Parathyroid adenoma (tissue), 2 donors: Measurements from ENCODE around the gene FGF7.
"Not testable (repeated sequence)": the region's sequence is repeated elsewhere in the genome, so short reads cannot be mapped to it uniquely, and the experiment has no call there.

ENCODE experiments used
- H2AFZ ChIP-seq: fragments of 300-600 bp; sonication (generic); one replicate; pipeline ENCODE4 v1.7.0; 2017; ENCODE audit warnings: antibody characterized with exemption, mild to moderate bottlenecking
- H3K27ac ChIP-seq: fragments of 300-600 bp; sonication (generic); one replicate; pipeline ENCODE4 v1.7.0; 2017
- H3K27me3 ChIP-seq: fragments of 300-600 bp; sonication (generic); one replicate; pipeline ENCODE4 v1.7.0; 2017; ENCODE audit warnings: low read length; ENCODE audit not compliant: control insufficient read depth, insufficient read depth
- H3K36me3 ChIP-seq: fragments of 300-600 bp; sonication (generic); one replicate; pipeline ENCODE4 v1.7.0; 2017; ENCODE audit warnings: low read length; ENCODE audit not compliant: control insufficient read depth, insufficient read depth
- H3K4me1 ChIP-seq: fragments of 300-600 bp; sonication (generic); one replicate; pipeline ENCODE4 v1.7.0; 2017; ENCODE audit warnings: control low read depth
- H3K4me2 ChIP-seq: fragments of 300-600 bp; sonication (generic); one replicate; pipeline ENCODE4 v1.7.0; 2017; ENCODE audit warnings: low read length
- H3K4me3 ChIP-seq: fragments of 300-600 bp; sonication (generic); one replicate; pipeline ENCODE4 v1.7.0; 2017; ENCODE audit warnings: low read depth, low read length
- H3K79me2 ChIP-seq: fragments of 300-600 bp; sonication (generic); one replicate; pipeline ENCODE4 v1.7.0; 2017; ENCODE audit warnings: control low read depth
- H3K9ac ChIP-seq: fragments of 300-600 bp; sonication (generic); one replicate; pipeline ENCODE4 v1.7.0; 2017; ENCODE audit warnings: mild to moderate bottlenecking
- H3K9me3 ChIP-seq: fragments of 300-600 bp; sonication (generic); one replicate; pipeline ENCODE4 v1.7.0; 2017; ENCODE audit warnings: low read length; ENCODE audit not compliant: control insufficient read depth
- TF ChIP-seq, protein P1 (sequence below): fragments of 300-600 bp; sonication (generic); IDR thresholded peaks from one replicate; pipeline ENCODE4 v1.7.0; 2017; ENCODE audit warnings: antibody characterized with exemption, mild to moderate bottlenecking
- donor health status: primary hyperparathyroidism.

The FGF7 gene

GRCh38 chr15:49464522-49464921, 41.5 kb downstream of the FGF7 start:
- Histone ChIP-seq H3K4me1 (no peaks in the 10 kb centered on the region), H3K9me3 (no peaks in the 10 kb centered on the region), H3K27ac (no peak overlapping the region), H3K36me3 (no peaks in the 10 kb centered on the region), H3K4me2 (no peak overlapping the region), H3K27me3 (no peaks in the 10 kb centered on the region), H3K4me3 (no peak overlapping the region), H3K9ac (no peak overlapping the region), H3K79me2 (no peaks in the 10 kb centered on the region), H2AFZ (no peak overlapping the region)
- TF ChIP-seq, protein P1, sequence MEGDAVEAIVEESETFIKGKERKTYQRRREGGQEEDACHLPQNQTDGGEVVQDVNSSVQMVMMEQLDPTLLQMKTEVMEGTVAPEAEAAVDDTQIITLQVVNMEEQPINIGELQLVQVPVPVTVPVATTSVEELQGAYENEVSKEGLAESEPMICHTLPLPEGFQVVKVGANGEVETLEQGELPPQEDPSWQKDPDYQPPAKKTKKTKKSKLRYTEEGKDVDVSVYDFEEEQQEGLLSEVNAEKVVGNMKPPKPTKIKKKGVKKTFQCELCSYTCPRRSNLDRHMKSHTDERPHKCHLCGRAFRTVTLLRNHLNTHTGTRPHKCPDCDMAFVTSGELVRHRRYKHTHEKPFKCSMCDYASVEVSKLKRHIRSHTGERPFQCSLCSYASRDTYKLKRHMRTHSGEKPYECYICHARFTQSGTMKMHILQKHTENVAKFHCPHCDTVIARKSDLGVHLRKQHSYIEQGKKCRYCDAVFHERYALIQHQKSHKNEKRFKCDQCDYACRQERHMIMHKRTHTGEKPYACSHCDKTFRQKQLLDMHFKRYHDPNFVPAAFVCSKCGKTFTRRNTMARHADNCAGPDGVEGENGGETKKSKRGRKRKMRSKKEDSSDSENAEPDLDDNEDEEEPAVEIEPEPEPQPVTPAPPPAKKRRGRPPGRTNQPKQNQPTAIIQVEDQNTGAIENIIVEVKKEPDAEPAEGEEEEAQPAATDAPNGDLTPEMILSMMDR: no peak

- Histone ChIP-seq H2AFZ (no peak overlapping the region), H3K4me1 (no peaks in the 10 kb centered on the region), H3K79me2 (no peaks in the 10 kb centered on the region), H3K27me3 (no peaks in the 10 kb centered on the region), H3K36me3 (no peaks in the 10 kb centered on the region), H3K27ac (no peak overlapping the region), H3K9me3 (no peaks in the 10 kb centered on the region), H3K9ac (no peak overlapping the region), H3K4me3 (no peak overlapping the region), H3K4me2 (no peak overlapping the region)
- TF ChIP-seq, protein P1: no peak
Measured at GRCh38 chr15:49466119-49466518, 43.1 kb downstream of the FGF7 start.

DNA sequence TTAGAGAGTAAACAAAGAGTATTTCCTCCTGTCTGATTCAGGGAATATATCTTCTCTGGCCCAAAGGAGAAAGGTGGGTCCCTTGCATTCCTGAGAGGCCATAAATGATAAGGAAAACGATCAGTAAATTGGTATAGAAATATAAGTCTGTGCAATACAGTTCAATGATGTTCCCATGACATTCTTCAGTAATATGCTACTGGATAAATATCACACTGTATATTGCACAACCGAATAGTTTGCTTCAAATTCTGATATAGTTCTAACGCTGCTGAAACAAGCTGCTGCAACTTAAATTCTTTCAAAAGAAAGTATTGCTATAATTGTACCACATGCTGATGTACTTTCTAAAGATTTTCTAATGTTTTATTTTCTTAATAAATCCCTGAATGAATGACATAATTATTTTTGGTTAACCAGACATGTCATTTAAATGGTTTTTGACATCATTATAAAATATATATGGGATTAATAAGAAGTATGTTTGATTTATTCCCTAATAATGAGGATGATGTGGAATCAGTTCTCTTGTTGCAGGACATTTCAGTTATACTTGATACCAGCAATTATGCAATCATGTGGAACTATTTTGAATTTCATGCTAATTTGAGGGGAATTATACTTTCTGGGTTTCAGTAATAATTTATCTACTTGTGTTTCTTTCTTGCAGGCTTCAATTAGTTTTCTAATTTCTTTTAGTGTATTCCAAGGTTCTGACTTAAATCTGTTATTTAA, 44.9 kb downstream of the FGF7 start:
- no peak overlapping the region for H3K27ac ChIP-seq
- no peak overlapping the region for H3K9ac ChIP-seq
- no peaks in the 10 kb centered on the region for H3K9me3 ChIP-seq
- TF ChIP-seq, protein P1: no peak
- H3K27me3 ChIP-seq: no peaks in the 10 kb centered on the region
- H3K36me3 ChIP-seq: no peaks in the 10 kb centered on the region
- no peaks in the 10 kb centered on the region for H3K79me2 ChIP-seq
- H3K4me2 ChIP-seq: no peak overlapping the region
- H3K4me3 ChIP-seq: no peak overlapping the region
- no peak overlapping the region for H2AFZ ChIP-seq
- H3K4me1 ChIP-seq: no peaks in the 10 kb centered on the region

- Histone ChIP-seq H3K9ac (no peak overlapping the region), H3K4me3 (no peak overlapping the region), H3K27ac (no peak overlapping the region), H3K36me3 (no peaks in the 10 kb centered on the region), H3K4me1 (no peaks in the 10 kb centered on the region), H3K27me3 (no peaks in the 10 kb centered on the region), H3K4me2 (no peak overlapping the region), H3K9me3 (no peaks in the 10 kb centered on the region), H3K79me2 (no peaks in the 10 kb centered on the region), H2AFZ (no peak overlapping the region)
- TF ChIP-seq, protein P1: no peak
Measured at GRCh38 chr15:49468481-49468839, 45.4 kb downstream of the FGF7 start.

DNA sequence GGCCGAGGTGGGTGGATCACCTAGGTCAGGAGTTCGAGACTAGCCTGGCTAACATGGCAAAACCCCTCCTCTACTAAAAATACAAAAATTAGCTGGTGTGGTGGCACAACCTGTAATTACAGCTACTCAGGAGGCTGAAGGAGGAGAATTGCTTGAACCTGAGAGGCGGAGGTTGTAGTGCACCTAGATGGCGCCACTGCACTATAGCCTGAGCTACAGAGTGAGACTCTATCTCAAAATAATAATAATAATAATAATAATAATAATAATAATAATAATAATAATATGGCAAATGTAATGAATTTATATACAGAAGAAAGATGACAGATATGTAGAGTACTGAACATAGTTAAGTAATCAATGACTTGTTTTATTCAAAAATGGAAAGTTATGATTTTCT, 48.2 kb downstream of the FGF7 start:
- H3K27ac ChIP-seq: not testable (repeated sequence)

More for the DNA sequence above, 48.2 kb downstream of the FGF7 start:
- not testable (repeated sequence) for H3K4me2 ChIP-seq, H3K9me3 ChIP-seq, H3K4me3 ChIP-seq, H3K79me2 ChIP-seq, H3K27me3 ChIP-seq, H3K9ac ChIP-seq, H3K4me1 ChIP-seq, H2AFZ ChIP-seq, H3K36me3 ChIP-seq
